ENCODE results near the gene ZSWIM7. TPM values are rescaled to one million over a fixed set of nuclear protein-coding genes. Genes with fewer than 3 reads are reported as not detected.

ZSWIM7 gene
- total RNA-seq, 6 experiments from 2014 or later: 10.6 to 21.8 (median 11.8) TPM

GRCh38 chr17:15971882-15972281 lies 27.6 kb downstream of the ZSWIM7 start:
- no peak overlapping the region for H3K4me3 ChIP-seq
- DNase-seq: no peak
- no peaks in the 10 kb centered on the region for H3K9me3 ChIP-seq
- intact Hi-C loops (cut with DNase I): no loop called here
- WGBS (ENCODE audit: insufficient coverage, low coverage, low lambda C conversion rate, missing lambda C conversion rate): 67% methylated on average over 1 of the region's 5 CpGs
- H3K27me3 ChIP-seq: no peaks in the 10 kb centered on the region
- H3K36me3 ChIP-seq: peaks cover 0 to 3% (median 0%) of the 10 kb centered on the region in 4 donors
- H3K4me1 ChIP-seq: peaks cover 0 to 15% (median 0%) of the 10 kb centered on the region in 4 donors
- no peak for TF ChIP-seq CTCF (IDR thresholded peaks at IDR 0.05)
- no peak for TF ChIP-seq POLR2A (IDR thresholded peaks at IDR 0.05)
- ATAC-seq: no peak
- no peak overlapping the region for H3K27ac ChIP-seq

GRCh38 chr17:15971098-15971678 lies 28.3 kb downstream of the ZSWIM7 start:
- intact Hi-C loops (cut with DNase I): no loop called here
- WGBS (ENCODE audit: insufficient coverage, low coverage, low lambda C conversion rate, missing lambda C conversion rate): 80% methylated on average over 5 of the region's 5 CpGs
- no peaks in the 10 kb centered on the region for H3K27me3 ChIP-seq

GRCh38 chr17:15970500-15970899 lies 29.0 kb downstream of the ZSWIM7 start:
- Histone ChIP-seq H3K27me3 (no peaks in the 10 kb centered on the region), H3K36me3 (no peaks in the 10 kb centered on the region), H3K9me3 (no peaks in the 10 kb centered on the region), H3K4me1 (peaks cover 0 to 7% (median 0%) of the 10 kb centered on the region in 4 donors), H3K4me3 (no peak overlapping the region), H3K27ac (no peak overlapping the region)
- no peak for DNase-seq
- ATAC-seq: no peak
- intact Hi-C loops (cut with DNase I): no loop called here
- no peak for TF ChIP-seq CTCF (IDR thresholded peaks at IDR 0.05)
- TF ChIP-seq POLR2A (IDR thresholded peaks at IDR 0.05): no peak
- 81% methylated on average over 2 of the region's 2 CpGs for WGBS (ENCODE audit: insufficient coverage, low coverage, low lambda C conversion rate, missing lambda C conversion rate)

More at GRCh38 chr17:15971098-15971678, 28.3 kb downstream of the ZSWIM7 start:
- no peak overlapping the region for H3K27ac ChIP-seq
- no peak for ATAC-seq
- peaks cover 0 to 9% (median 0%) of the 10 kb centered on the region in 4 donors for H3K4me1 ChIP-seq
- H3K4me3 ChIP-seq: no peak overlapping the region
- no peak for TF ChIP-seq POLR2A (IDR thresholded peaks at IDR 0.05)
- TF ChIP-seq CTCF (IDR thresholded peaks at IDR 0.05): no peak
- H3K36me3 ChIP-seq: no peaks in the 10 kb centered on the region
- no peaks in the 10 kb centered on the region for H3K9me3 ChIP-seq
- no peak for DNase-seq

GRCh38 chr17:15969463-15969862 lies 30.0 kb downstream of the ZSWIM7 start:
- H3K4me3 ChIP-seq: no peak overlapping the region
- no peaks in the 10 kb centered on the region for H3K36me3 ChIP-seq
- peaks cover 0 to 7% (median 0%) of the 10 kb centered on the region in 4 donors for H3K4me1 ChIP-seq
- intact Hi-C loops (cut with DNase I): no loop called here
- TF ChIP-seq CTCF (IDR thresholded peaks at IDR 0.05): no peak
- no peak for TF ChIP-seq POLR2A (IDR thresholded peaks at IDR 0.05)
- H3K27ac ChIP-seq: no peak overlapping the region
- no peaks in the 10 kb centered on the region for H3K9me3 ChIP-seq
- no peak for DNase-seq
- no peaks in the 10 kb centered on the region for H3K27me3 ChIP-seq
- 93% methylated on average over 6 of the region's 8 CpGs for WGBS (ENCODE audit: insufficient coverage, low coverage, low lambda C conversion rate, missing lambda C conversion rate)
- ATAC-seq: no peak

Measured in right lobe of liver (tissue), 6 donors.